Caki2 (cell line): Measurements from ENCODE around the gene HAUS8. TPM values are rescaled to one million over a fixed set of nuclear protein-coding genes. Genes with fewer than 3 reads are reported as not detected.
A peak's percentile ranks its signal among the peaks of the same experiment; 100 is the strongest.

Experiments used
- DNase-seq: peaks from one replicate; pipeline ENCODE4 v3.0.0-alpha.2; 2015; ENCODE audit warnings: low read depth
- in situ Hi-C: cut with HindIII; loops from 2 replicates; pipeline ENCODE4 v1.10.0; 2016; ENCODE audit warnings: low sequenced_read_pairs, low pct_unique_long_range_greater_than_20kb, mixed read lengths
- total RNA-seq: library from RNA; depleted of rRNA; stranded (reverse); fragments of >200 nt; shearing (Covaris generic); gene quantifications from 2 replicates; pipeline ENCODE4 v1.2.3, GENCODE V29; 2014; ENCODE audit warnings: low replicate concordance

The HAUS8 gene
- total RNA-seq, 1 experiment from 2014 or later, result 24.2 TPM

DNA sequence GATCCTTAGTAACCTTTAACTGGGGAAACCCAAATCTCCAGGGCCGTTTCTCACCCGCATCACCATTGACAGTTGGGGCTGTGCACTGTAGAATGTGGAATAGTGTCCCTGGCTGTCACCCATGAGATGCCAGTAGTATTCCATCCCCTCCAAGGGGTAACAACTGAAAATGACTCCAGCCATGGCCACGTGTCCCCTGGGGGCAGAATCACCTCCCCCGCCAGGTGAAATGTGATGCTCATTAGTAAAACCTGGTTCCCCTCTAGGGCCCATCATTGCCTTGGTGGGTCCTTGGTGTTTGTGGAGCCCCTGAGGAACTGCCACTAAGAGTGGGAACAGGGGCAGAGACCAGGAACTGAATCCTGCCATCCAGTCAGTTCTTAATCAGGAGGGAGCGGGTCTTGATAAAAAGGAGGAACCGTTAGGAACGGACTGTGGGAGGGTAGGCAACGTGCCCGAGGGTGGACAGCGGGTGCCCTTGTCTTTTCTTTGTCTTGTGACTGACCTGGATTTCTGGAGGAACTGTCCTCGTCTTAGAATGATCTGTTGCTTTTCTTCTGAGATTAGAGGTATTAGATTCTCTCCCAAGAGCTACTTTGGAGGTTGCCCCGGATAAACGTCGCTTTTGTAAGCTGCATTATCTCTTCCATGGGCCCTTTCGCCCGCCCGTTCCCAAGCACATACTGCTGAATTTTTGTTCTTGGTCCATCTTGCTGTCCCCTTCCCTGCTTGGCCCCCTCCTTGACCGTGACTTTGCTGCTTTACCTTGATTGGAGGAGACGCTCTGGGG is 3.9 kb upstream of the HAUS8 start:
- no peak for DNase-seq
- in situ Hi-C loops, result no loop called here

- no peak for DNase-seq
- in situ Hi-C loops, result no loop called here
These were observed 3.0 kb upstream of the HAUS8 start for GRCh38 chr19:17078036-17078919.

DNA sequence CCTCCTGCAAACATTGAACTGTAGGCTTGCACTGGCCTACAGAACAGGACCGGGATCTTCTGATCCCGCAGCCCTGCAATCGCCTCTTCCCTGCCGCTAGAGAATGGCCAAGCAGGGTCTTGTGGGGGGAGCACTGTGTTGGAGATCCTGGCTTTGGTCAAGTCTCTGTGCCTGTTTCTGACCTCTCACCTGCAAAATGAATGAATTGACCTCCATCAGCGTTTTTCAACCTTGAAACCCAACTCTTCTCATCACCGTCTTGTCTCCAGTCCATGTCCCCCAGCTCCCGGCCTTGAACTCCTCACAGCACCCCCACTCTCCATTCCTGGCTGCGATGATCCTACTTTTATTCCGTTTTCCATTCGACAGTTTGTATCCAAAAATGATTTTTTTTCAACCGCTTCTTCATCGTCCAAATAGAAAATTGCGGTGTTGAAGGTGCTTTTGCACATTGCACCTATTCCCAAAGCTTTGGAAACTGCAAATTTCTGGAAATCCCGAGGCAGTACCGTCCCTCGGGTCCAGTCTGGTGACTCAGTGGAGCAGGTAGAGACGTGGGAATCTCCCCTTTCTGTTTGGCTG is 2.3 kb upstream of the HAUS8 start:
- DNase-seq, result no peak
- in situ Hi-C loops, result no loop called here

GRCh38 chr19:17076543-17076991 is 1.3 kb upstream of the HAUS8 start:
- in situ Hi-C loops, result no loop called here
- DNase-seq, result no peak

DNA sequence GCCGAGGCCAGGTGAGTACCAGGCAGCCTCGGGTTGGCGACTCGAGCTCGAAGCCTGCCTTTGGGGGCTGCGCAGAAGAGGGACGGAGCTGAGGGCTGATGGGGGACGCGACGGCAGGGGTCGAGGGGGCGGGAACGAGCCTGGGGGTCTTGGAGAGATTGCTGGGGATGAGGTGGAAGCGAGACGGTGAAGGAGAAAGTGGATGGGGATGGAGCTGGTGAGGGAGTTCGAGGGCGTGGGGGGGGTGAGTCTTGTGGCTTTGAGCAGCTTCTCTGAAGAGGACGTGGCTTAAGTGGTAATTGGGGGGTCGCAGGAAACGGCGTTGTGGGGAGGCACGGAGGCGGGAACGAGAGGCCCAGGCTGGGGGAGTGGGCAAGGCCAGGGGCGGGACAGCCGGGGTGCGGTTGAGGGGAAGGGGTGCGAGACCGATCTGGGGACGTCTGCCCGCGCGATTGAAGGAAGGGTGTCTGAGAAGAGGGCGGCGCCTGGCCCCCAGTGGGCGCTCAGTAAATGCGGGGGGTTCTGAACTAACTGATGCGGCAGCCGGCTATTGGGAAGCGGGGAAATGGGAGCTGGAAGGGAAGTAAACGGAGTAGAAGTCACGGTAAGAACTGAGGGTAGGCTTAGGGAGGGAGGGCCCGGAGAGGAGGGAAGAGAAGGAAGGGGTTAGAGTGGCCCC is 751 bp upstream of the HAUS8 start:
- in situ Hi-C loops, result no loop called here
- no peak for DNase-seq

- no peak for DNase-seq
- in situ Hi-C loops, result no loop called here
These were observed 618 bp downstream of the HAUS8 start for GRCh38 chr19:17074634-17075034.

DNA sequence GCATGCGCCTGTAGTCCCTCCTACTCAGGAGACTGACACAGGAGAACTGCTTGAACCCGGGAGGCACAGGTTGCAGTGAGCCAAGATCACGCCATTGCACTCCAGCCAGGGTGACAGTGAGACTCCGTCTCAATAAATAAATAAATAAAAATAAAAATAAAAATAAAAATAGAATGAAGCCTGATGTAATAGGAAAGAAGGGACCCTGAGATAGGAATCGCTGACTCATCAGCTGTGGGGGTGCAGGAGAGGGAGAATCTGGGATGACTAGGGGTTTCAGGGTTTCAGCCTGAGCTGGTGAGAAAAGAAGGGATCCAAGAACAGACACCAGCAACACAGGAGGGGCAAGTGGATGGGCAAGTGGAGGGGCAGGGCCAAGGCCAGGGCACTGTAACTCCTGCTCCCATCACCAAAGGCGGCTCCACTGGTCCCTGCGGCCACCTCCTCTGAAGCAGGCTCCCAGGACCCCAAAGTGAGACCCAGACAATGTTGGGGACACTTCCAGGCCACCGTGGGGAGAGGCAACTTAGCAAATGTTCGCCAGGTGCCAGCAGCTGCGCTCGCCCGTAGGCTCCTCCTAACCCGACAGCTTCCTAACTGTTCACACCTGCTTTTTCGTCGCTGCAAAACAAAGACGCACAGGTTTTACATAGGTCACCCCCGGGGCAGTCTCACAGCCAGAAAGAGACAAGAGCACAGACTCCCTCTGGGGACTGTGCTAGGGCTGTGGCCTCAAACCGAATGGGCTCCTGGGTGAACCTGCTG is 1.2 kb downstream of the HAUS8 start:
- in situ Hi-C loops, result no loop called here
- no peak for DNase-seq

GRCh38 chr19:17070912-17071311 is 4.3 kb downstream of the HAUS8 start:
- in situ Hi-C loops, result no loop called here

GRCh38 chr19:17070421-17070820 is 4.8 kb downstream of the HAUS8 start:
- in situ Hi-C loops, result no loop called here

More at GRCh38 chr19:17070912-17071311, 4.3 kb downstream of the HAUS8 start:
- DNase-seq, result no peak

DNA sequence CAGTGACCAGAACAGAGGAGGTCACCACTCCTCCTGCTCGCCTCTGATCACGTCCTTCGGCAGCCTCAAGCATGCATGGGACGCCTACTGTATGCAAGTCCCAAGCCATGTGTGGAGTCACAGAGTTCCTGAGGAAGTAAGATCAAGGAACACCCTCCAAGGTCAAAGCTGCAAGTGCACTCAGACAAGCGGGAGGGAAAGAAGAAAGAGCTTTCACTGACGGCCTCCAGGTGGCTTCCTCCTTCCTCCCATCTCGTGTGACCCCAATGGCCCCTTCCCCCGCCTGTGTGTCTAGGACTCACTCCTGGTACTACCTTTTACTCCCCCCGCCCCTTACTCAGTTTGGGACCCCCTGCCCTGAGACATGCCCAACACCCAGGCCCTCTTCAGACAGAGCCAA is 6.1 kb downstream of the HAUS8 start:
- in situ Hi-C loops, result no loop called here
- DNase-seq, result no peak

More at GRCh38 chr19:17070421-17070820, 4.8 kb downstream of the HAUS8 start:
- no peak for DNase-seq

- no peak for DNase-seq
- in situ Hi-C loops, result no loop called here
These were observed 11.8 kb downstream of the HAUS8 start for GRCh38 chr19:17063428-17063827.

- in situ Hi-C loops, result no loop called here
- DNase-seq, result no peak
These were observed 13.6 kb downstream of the HAUS8 start for GRCh38 chr19:17061691-17062090.

DNA sequence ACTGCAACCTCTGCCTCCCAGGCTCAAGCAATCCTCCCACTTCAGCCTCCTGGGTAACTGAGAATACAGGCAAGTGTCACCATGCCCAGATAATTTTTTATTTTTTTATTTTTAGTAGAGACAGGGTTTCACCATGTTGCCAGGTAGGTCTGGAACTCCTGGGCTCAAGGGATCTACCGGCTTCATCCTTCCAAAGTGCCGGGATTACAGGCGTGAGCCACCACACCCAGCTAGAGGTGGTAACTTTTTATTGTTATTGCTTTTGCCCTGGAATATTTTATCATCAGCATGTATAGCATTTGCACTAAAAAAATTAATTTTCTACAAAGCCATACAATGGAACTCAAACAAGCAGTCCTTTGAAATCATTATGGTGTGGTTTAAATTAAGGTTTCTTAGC is 14.0 kb downstream of the HAUS8 start:
- DNase-seq, result no peak
- in situ Hi-C loops, result no loop called here

DNA sequence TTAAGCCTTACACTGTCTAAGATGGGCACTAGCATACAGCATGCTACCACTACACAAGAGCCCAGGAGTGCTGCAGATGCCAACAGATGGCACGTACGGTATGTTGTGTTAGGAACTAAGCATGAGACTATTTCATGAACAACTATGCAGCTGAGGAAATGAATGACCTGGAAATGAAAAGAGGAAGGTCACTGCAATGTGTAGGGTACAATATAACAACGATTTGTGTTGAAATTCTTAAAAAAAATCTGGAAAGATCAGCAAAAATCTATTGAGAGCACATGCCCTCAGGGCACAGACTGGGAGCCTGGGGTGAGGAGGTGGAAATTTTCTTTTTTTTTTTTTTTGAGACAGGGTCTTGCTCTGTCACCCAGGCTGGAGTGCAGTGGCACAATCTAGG is 14.4 kb downstream of the HAUS8 start:
- DNase-seq, result no peak
- in situ Hi-C loops, result no loop called here

GRCh38 chr19:17058236-17058635 is 17.0 kb downstream of the HAUS8 start:
- in situ Hi-C loops, result no loop called here
- DNase-seq, result no peak

DNA sequence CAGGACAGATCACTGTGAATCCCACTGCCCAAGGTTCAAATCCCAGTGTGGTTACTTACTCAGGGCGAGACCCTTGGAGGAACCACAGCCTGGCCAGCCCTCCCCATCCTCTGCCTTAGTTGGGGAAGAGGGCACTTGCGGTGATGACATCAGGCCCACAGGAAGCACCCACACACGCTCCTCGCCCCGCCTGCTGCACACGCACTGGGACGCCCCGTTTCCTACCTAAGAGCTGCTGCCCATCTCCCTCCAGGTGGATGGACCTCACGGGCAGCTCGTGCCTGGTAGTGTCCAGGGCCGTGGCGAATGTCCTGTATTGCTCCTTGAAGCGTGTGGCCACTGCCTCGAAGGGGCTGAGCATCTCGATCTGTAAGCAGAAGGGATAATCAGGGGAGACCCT is 19.6 kb downstream of the HAUS8 start:
- no peak for DNase-seq
- in situ Hi-C loops, result no loop called here

- in situ Hi-C loops, result no loop called here
- no peak for DNase-seq
These were observed 20.5 kb downstream of the HAUS8 start for GRCh38 chr19:17054746-17055145.

DNA sequence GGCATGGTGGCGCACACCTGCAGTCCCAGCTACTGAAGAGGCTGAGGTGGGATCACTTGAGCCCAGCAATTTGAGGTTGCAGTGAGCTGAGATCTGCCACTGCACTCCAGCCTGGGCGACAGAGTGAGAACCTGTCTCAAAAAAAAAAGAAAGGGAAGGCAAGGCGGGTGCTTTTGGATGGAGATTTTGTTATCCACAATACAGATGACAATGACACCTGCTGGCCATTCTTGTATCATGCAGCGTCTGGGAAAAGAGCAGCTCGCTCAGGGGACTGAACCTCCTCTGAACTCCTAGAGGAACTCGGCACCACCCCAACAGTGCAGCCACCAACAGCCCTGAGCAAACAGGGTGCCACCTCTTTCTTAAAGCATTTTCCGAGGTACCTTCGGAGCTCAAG is 22.8 kb downstream of the HAUS8 start:
- peak; percentile 32 for DNase-seq
- in situ Hi-C loops, result no loop called here
